NCI-H524 (cell line): ENCODE data around the gene DCAF8.
"Not testable (repeated sequence)": the region's sequence is repeated elsewhere in the genome, so short reads cannot be mapped to it uniquely, and the experiment has no call there.

Source experiments
- DNase-seq, 2 experiments: peaks; one replicate each; lab custom pipeline; 2025; lab: John Stamatoyannopoulos, UW

The DCAF8 gene

DNA sequence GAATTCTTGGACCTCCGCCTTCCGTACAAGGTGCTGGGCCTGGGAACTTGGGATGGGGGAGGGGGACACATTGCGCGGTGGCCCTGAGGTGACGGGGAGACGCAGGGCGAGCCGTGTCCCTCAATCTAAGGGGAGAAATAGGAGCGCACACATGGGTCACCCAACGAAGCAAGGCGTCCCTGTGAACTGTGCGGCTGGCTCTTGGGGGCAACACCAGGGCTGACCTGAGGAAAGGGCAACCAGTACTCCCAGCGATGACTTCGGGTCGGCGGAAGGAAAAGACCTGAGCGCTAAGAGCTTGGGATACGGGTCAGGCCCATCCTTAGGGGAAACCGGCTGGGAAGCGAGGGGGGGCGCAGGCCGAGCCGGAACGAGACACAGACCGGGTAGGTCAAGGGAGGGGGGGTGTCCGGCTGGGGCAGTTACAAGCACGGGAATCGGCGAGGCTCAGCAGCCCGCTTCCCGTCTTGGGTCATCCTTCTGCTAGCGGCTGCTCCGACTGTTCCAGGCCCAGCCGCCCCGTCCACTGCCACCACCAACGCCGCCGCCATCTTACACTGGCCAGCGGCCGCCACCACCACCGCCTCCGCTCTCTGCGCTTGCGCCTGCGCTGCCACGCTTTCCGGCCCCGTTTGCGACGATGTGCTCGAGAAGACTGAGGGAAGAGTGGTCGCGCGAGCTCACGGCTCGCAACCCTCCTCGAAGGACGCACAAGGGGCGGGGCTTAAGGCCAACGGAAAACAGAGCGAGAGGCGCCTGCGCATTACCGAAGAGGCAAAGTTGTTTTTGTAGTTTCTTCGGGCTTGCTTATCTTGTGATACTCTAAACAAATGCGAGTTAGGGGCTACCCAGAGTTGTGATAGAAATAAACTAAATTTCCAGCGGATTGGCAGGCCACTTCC lies at the start of gene DCAF8:
DCAF8 (minus strand) TSS at position 657 of the 902 bp plus-strand sequence. CDS start 18,541 bp downstream, outside the sequence.
- peak; percentile 87 to 96 for DNase-seq

DNA sequence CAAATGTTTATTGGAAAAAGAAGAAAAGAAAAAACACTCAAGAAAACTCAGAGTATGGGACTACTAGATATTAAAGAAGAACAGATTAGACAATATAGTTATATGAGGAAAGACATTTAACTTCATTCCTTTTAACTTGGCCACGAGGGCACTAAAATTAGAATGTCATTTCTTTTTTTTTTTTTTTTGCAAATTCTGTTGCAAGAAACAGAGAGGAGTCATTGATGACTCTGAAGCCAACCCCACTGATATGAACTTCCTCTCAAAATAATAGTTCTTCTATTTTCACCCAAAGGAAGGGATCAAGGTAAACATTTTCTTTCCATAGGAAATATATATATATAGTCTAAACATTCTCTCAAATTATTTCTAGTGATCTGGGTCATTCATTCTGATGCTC lies 47.2 kb upstream of the DCAF8 start:
- no peak for DNase-seq

DNA sequence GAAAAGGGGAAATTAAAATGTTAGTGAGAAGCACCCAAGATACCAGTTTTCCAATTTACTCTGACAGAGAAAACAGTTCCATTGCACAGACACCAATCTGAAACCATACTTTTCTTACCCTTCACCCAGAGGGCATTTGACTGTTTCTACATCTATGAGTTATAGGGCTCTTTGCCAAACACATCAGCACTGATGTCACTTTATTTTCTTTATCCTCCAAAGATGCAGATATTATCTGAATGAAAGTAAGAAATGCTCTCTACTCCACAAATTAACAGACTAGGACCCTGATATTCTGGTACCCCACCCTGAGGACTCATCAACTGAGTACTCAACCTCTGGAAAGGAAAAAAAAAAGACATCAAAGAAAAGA lies 46.8 kb upstream of the DCAF8 start:
- DNase-seq: no peak

DNA sequence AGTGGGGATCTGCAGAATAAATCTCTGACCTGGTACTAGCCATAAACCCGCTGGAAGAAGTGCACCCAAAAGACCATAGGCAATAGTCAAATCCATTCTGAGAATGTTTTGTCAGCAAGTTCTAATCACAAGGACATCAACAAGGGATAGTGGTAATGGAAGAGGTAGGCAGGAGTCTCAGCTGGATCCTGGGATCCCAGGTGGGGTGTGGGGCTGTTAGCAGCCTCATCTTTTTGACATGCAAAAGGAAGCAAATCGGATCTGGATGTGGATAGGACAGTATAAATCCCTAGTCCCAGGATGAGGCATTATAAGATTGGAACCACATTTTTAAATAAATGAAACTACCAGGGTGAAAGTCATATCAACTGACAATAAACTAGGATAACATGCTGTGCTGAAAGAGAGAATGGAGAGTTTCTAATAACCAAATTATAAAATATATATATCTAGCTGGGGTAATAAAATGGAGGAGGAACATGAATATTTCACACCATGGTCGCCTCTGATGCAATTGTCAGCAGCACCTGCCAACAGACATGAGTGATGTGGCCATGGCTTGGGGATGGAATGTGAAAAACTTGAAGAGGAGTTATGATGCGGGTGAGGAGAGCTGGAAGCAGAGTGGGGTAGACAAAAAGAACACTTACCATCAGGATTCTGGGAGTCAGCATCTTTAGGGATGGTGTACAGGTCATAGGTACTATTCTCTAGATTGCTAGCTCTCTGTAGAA lies 46.3 kb upstream of the DCAF8 start:
- DNase-seq: no peak

DNA sequence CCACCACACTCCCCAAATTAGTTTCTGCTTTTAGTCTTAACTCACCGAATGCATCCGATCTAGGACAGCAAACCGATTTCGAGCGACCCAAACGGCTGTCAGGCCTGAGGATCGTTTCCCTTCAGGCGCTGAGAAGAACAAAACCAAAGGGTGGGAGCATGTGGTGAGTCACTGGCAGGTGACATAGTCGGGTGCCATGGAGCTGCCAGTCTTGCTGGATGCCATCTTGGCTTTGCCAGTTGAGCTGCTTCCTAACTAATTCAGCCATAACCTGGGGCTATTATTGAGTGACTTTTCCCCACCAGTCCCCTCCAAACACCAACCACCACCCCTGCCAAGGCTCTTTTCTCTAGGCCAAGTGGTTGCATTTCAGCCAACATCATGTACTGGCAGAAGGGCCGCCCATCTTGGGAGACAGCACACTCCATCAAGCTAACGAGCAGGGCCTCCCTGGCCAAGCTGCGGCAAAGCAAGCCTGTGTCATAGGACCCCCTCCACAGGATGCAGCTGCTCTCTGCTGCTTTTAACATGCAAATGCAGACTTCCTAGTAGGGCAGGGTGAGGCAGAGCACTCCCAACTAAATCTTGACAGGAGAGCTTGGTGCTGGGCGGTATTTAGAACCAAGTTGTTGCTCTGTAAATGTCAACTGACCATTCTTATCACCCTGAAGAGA lies 44.9 kb upstream of the DCAF8 start:
- no peak for DNase-seq

DNA sequence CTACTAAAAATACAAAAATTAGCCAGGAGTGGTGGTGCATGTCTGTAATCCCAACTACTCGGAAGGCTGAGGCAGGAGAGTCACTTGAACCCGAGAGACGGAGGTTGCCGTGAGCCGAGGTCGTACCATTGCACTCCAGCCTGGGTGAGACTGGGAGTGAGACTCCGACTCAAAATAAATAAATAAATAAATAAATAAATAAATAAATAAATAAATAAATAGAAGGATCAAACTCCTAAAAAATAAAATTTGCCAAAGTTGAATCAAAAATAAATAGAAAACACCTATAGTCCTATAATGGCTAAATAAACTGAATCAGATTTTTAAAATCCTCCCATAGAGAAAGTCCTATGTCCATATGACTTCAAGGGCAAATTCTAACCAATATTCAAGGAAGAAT lies 37.8 kb upstream of the DCAF8 start:
- no peak for DNase-seq

DNA sequence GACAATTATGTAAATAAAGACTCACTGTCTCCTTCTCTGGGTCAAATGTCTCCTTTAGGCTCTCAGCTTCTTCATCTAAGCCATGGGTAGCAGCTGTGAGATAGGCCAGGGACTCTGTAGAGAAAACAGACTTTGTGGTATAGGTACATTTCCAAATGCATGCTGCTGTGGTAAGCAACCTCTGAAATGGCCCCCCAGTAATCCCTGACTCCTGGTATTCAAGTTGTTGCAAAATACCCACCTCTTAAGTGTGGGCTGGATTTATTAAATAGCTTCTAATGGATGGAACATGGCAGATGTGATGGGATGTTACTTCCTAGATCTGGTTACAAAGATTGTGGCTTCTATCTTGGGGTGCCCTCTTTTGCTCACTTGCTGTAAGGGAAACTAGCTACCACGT lies 33.7 kb upstream of the DCAF8 start:
- no peak for DNase-seq

DNA sequence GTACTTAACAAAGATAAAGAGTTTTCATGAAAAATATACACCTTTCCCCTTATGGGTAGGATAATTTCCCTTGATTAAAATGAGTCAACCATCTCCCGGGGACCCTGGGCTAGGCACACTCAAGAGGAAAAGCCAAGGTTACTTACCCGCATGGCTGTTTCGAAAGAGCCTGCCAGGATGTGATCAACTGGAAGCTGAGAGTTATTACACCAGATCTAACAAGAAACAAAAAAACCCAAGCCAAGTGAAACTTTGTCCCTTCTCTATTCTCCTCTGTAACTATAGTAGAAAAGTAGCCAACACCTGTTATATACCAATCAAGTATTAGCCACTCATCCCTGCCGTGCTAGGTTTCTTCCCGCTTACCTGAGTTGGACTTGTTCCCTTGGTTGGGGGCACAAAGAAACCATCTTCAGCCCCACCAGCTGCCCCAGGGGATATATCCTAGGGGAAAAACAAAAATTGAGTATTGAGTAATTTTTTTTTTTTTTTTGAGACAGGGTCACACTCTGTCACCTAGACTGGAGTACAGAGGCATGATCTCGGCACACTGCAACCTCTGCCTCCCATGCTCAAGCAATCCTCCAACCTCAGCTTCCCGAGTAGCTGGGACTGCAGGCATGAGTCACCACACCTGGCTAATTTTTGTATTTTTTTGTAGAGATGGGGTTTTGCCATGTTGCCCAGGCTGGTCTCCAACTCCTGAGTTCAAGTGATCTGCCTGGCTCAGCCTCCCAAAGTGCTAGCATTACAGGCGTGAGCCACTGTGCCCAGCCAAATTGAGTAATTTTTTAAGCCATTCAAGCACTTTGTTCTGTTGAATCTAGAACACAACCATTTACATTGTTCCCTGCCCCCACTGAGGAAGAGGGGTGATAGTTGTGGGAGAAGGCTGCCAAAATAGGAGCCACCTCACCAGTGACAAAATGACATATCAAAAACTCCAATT lies 30.9 kb upstream of the DCAF8 start:
- no peak for DNase-seq

DNA sequence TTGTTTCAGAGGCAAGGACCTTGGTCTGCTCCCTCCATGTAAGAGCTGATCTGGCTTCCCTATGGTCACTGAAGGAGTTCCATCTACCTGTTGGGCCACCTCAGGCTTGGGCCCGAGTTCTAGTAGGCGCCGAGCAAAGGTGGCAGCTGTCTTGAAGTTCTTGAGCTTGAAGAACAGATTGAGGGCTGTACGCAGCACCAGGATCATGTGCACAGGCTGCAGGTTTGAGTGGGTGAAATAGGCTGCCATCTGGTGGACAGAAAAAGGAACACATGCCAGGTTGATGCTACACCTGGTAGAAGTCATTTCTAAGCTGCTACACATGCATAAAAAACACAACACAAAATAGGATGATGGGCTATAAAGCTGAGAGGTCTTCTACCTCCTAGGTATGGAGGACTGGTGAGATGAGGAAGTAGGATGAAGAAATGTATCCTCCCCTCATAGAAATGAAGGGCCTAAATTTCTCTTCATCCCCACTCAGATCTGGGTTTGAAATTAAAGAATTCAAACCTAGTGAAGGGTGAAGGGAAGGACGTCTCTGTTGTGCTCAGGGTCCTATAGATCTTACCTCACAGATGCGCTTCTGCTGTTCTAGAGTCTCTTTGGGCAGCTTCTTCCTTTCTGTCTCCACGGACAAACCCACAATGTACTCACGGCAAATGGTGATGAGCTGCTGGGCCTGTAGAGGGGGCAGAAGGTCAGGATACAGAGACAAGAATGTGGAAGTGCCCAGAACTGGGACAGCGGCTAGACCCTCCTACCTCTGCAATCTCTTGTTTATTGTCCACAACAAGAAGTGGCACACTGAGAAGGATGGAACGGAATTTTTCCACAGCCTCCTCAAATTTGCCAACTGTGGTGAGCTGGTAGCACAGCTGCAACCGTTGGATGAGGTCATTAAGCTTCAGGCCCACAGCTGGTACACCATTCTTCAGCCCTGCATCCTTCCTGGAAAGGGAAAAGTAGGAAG lies 29.2 kb upstream of the DCAF8 start:
- peak; percentile 43 to 79 for DNase-seq

DNA sequence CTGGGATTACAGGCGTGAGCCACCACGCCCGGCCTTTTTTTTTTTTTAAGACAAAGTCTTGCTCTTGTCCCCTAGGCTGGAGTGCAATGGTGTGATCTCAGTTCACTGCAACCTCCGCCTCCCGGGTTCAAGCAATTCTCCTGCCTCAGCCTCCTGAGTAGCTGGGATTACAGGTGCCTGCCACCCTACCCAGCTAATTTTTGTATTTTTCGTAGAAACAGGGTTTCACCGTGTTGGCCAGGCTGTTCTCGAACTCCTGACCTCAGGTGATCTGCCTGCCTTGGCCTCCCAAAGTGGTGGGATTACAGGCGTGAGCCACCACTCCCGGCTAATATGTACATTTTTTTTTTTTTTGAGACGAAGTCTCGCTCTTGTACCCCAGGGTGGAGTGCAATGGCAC lies 25.4 kb upstream of the DCAF8 start:
- DNase-seq: not testable (repeated sequence)

DNA sequence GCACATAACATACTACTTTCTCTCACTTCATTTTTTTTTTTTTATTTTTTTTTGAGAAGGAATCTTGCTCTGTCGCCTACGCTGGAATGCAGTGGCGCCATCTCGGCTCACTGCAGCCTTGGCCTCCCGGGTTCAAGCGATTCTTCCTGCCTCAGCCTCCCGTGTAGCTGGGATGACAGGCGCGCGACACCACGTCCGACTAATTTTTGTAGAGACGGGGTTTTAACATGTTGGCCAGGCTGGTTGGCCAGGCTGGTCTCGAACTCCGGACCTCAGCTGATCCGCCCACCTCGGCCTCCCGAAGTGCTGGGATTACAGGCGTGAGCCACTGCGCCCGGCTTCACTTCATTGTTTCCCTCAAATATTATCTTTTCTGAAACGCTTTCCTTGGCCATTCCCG lies 23.2 kb upstream of the DCAF8 start:
- DNase-seq: no peak

DNA sequence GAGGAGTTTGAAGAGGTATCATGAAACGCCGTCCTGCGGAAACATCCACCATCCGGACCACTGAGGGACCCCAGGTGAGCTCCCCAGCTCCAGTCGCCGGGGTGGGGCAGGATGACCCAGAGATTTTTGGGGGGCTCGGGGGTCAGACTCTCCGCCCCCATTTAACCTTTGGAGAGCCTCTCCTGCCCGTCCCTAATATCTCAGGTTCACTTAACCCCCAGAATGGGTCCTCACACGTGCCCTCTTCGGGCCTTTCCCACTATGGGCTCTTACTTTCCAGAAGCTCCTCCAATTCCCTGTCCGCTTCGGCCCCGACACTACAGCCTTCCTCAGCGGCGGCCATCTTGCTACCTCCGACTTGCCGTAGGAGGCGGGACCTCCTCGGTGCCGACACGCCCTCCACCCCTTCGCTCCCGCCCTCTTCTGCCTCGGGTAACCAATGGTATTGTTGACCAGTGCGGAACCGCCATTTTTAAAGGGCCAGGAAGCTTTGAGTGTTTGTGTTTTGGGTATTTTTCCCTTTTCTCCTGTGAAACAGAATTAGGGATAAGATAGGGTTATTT lies 22.5 kb upstream of the DCAF8 start, which contains the start of gene PEX19:
PEX19 (minus strand) TSS at position 352 of the 563 bp plus-strand sequence; CDS start at position 343, 9 bp downstream.
- DNase-seq: peak; percentile 63 to 84

DNA sequence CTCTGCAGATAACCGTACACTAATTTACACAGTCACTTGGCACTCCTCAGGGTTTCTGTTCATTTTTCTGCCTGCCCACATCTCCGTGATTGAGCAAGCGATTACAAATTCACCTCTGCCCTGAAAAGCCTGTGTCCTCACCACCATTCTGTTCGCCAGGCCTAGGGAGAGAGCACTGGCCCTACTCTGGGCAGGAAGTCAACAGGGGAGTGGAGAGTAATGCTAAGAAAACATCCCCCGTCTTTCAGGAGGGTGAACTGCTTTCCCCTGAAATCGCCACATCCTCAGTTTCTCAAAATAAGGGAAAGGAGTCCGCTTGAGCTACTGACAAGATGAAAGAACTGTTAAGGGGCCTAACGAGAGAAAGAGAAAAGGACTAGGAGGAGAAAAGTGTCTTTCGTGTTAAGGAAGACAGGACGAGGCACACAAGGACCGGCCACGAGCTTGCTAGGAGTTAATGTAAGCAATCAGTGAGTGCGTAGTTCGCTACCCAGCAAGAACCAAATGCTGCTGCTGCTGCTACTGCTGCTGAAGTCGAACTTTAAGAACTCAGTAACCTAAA lies 22.0 kb upstream of the DCAF8 start:
- no peak for DNase-seq

DNA sequence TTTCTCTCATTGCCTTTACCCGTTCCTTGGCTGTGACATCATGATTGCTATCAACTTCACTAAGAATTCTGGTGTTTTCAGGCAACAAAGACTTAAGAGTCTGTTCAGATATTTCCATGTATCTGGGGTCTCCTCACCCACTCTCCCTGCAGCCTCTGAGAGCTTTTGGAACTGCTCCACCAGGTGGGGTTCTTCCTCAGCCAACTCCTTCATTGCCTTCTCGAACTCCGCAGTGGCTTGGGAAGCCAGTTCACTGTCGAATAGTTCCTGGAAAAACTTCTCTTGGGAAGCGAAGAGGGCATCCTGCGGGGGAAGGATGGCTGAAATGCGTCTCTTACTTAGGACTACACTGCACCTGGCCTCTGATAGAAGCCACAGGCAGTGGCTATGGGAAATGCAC lies 20.5 kb upstream of the DCAF8 start:
- DNase-seq: no peak

DNA sequence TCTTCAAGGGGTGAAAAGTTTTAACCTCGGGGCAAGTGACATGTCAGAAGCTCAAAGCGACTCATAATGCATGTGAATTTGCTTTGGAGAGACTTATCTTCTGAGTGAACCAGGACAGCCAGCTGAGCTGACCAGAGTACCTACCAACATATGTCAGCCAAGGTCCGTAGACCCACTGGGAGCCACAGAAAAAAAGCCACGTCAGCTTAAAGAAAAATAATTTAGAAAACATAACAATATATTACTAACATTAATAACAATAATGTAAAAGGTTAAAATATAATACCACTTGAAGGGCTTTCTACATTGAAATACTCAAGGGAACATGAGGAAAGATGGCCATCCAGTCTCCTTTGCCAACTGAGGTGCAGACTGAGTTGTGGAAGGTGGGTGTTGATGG lies 15.6 kb upstream of the DCAF8 start:
- DNase-seq: no peak

DNA sequence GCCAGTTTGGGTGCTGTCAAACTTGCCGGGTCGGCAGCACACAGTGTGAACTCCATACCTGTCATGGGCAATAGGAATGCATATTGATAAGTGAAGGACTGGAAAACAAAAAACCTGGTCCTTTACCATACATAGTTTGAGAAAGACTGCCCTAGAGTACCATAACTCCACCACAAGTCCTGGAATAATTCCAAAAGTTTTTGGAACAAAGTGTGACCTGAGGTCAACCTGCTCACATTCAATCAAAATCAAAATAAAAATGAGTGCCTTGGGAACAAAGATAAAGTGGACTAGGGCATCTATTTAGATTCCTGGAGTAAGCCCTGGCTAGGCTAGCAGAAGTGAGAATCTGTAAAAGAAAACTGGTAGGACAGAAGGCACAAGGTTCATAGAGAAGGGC lies 15.0 kb upstream of the DCAF8 start:
- DNase-seq: no peak

DNA sequence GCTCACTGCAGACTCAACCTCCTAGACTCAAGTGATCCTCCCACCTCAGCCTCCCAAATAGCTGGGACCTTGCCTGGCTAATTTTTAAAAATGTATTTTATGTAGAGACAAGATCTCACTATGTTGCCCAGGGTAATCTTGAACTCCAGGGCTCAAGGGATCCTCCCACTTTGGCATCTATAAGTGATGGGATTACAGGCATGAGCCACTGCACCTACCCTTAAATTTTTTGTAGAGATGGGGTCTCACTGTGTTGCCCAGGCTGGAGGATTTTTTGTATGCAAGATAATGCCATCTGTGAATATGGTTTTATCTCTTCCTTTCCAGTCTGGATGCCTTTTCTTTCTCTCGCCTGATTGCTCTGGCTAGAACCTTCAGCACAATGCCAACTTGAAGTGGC lies 8.7 kb upstream of the DCAF8 start:
- DNase-seq: no peak

DNA sequence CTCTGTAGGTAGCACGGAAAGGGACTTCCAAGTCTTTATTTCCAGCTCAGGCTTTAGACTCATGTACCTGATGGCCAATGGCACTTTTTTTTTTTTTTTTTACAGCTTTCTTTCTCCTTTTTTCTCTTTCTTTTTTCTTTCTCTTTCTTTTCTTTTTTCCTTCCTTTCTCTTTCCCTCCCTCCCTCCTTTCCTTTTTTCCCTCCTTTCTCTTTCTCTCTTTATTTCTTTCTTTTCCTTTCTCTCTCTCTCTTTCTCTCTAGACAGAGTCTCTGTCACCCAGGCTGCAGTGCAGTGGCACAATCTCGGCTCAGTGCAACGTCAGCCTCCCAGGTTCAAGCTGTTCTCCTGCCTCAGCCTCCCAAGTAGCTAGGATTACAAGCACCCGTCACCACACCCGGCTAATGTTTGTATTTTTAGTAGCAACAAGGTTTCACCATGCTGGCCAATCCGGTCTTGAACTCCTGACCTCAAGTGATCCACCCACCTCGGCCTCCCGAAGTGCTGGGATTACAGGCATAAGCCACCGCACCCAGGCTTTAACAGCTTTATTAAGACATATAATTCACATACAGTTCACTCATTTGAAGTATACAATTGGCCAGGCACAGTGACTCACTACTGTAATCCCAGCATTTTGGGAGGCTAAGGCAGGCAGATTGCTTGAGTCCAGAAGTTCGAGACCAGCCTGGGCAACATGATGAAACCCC lies 5.1 kb upstream of the DCAF8 start:
- no peak for DNase-seq

DNA sequence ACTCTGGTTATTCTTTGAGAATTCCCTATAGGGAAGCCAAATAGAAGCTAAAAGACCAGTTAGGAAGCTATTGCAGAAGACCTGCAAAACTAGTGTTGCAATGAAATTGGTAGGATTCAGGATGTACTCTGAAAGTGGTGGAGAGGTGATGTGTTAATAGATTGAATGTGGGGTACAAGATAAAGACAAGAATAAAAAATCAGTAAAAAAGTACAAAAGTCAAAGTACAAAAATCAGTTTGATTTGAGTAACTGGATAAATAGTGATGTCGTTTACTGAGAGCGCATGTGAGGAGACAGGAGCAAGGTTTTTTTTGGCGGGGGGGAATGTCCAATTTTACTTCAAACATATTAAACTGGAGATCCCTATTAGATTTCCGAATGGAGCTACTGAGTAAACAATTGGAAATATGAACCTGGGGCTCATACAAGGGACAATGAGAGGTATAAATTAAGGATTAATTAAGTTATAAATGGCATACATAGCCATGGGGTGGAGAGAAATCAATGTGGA lies 2.5 kb upstream of the DCAF8 start:
- no peak for DNase-seq
